H9 (cell line): ENCODE results near the gene COA8. TPM values are rescaled to one million over a fixed set of nuclear protein-coding genes. Genes with fewer than 3 reads are reported as not detected.

ENCODE experiments used
- DNase-seq: peaks from one replicate; pipeline ENCODE4 v3.0.0-alpha.2; 2017
- H2AFZ ChIP-seq: one replicate; pipeline ENCODE4 v1.6.1; 2013; ENCODE audit warnings: mild to moderate bottlenecking, low read length, control low read depth, moderate library complexity
- H2AK5ac ChIP-seq: 2 replicates; pipeline ENCODE4 v1.6.1; 2013; ENCODE audit warnings: low read length, control low read depth, mixed read lengths; ENCODE audit not compliant: insufficient read length
- H2BK120ac ChIP-seq: one replicate; pipeline ENCODE4 v1.6.1; 2013; ENCODE audit warnings: low read depth, mild to moderate bottlenecking, low read length, control low read depth, inconsistent platforms; ENCODE audit not compliant: poor library complexity, severe bottlenecking
- H2BK12ac ChIP-seq: 2 replicates; pipeline ENCODE4 v1.6.1; 2013; ENCODE audit warnings: low read length, control low read depth, mixed read lengths, low read depth; ENCODE audit not compliant: insufficient read length
- H2BK15ac ChIP-seq: 2 replicates; pipeline ENCODE4 v1.6.1; 2013; ENCODE audit warnings: low read depth, low read length, control low read depth
- H2BK20ac ChIP-seq: one replicate; pipeline ENCODE4 v1.6.1; 2013; ENCODE audit warnings: low read depth, mild to moderate bottlenecking, low read length, control low read depth, inconsistent platforms; ENCODE audit not compliant: poor library complexity, severe bottlenecking
- H2BK5ac ChIP-seq: 2 replicates; pipeline ENCODE4 v1.6.1; 2013; ENCODE audit warnings: low read length, control low read depth, mixed read lengths; ENCODE audit not compliant: insufficient read length
- H3K14ac ChIP-seq: 2 replicates; pipeline ENCODE4 v1.6.1; 2013; ENCODE audit warnings: low read length, control low read depth; ENCODE audit not compliant: insufficient read depth
- H3K18ac ChIP-seq: 2 replicates; pipeline ENCODE4 v1.6.1; 2013; ENCODE audit warnings: low read depth, mild to moderate bottlenecking, mixed read lengths, low read length, control low read depth; ENCODE audit not compliant: insufficient read length
- H3K23ac ChIP-seq: 2 replicates; pipeline ENCODE4 v1.6.1; 2013; ENCODE audit warnings: low read length, control low read depth, mixed read lengths, low read depth; ENCODE audit not compliant: insufficient read length
- H3K23me2 ChIP-seq: 2 replicates; pipeline ENCODE4 v1.6.1; 2013; ENCODE audit warnings: low read depth, mild to moderate bottlenecking, mixed read lengths, low read length, control low read depth; ENCODE audit not compliant: insufficient read length, poor library complexity, severe bottlenecking
- H3K27ac ChIP-seq: 2 replicates; pipeline ENCODE4 v1.5.1; 2013; ENCODE audit warnings: low read length, control low read depth, mixed read lengths, low read depth; ENCODE audit not compliant: insufficient read length
- H3K27me3 ChIP-seq: 2 replicates; pipeline ENCODE4 v1.6.1; 2013; ENCODE audit warnings: low read length, control low read depth, inconsistent platforms; ENCODE audit not compliant: insufficient read depth
- H3K4ac ChIP-seq: 2 replicates; pipeline ENCODE4 v1.6.1; 2013; ENCODE audit warnings: low read depth, mild to moderate bottlenecking, control low read depth, inconsistent platforms, low read length, moderate library complexity
- H3K4me1 ChIP-seq: 2 replicates; pipeline ENCODE4 v1.6.1; 2013; ENCODE audit warnings: low read length, control low read depth, inconsistent platforms; ENCODE audit not compliant: insufficient read depth
- H3K4me2 ChIP-seq: 2 replicates; pipeline ENCODE4 v1.6.1; 2013; ENCODE audit warnings: low read length, control low read depth, mixed read lengths; ENCODE audit not compliant: insufficient read length, insufficient read depth
- H3K56ac ChIP-seq: 2 replicates; pipeline ENCODE4 v1.6.1; 2013; ENCODE audit warnings: low read depth, mild to moderate bottlenecking, mixed read lengths, low read length, control low read depth; ENCODE audit not compliant: insufficient read length
- H3K79me1 ChIP-seq: 2 replicates; pipeline ENCODE4 v1.6.1; 2013; ENCODE audit warnings: low read depth, mild to moderate bottlenecking, moderate library complexity, low read length, control low read depth, inconsistent platforms; ENCODE audit not compliant: insufficient read depth, poor library complexity, severe bottlenecking
- H3K79me2 ChIP-seq: 2 replicates; pipeline ENCODE4 v1.6.1; 2013; ENCODE audit warnings: low read length, control low read depth, inconsistent platforms; ENCODE audit not compliant: insufficient read depth
- H3K9ac ChIP-seq: 2 replicates; pipeline ENCODE4 v1.6.1; 2013; ENCODE audit warnings: low read length, control low read depth, mixed read lengths; ENCODE audit not compliant: insufficient read length; ENCODE audit errors: extremely low read depth
- H3K9me3 ChIP-seq: one replicate; pipeline ENCODE4 v1.6.1; 2013; ENCODE audit warnings: low read depth, low read length, inconsistent platforms; ENCODE audit not compliant: control insufficient read depth
- H3T11ph ChIP-seq: one replicate; pipeline ENCODE4 v1.6.1; 2013; ENCODE audit warnings: mild to moderate bottlenecking, low read length, control low read depth, inconsistent platforms
- H4K20me1 ChIP-seq: one replicate; pipeline ENCODE4 v1.6.1; 2013; ENCODE audit not compliant: control insufficient read depth, insufficient read length, insufficient read depth
- H4K5ac ChIP-seq: 2 replicates; pipeline ENCODE4 v1.6.1; 2013; ENCODE audit warnings: low read depth, mild to moderate bottlenecking, mixed read lengths, low read length, control low read depth; ENCODE audit not compliant: insufficient read length
- H4K8ac ChIP-seq: replicated peaks from 2 replicates; pipeline ENCODE4 v1.6.1; 2013; ENCODE audit warnings: low read length, control low read depth, mixed read lengths, low read depth; ENCODE audit not compliant: insufficient read length
- H4K91ac ChIP-seq: 2 replicates; pipeline ENCODE4 v1.6.1; 2013; ENCODE audit warnings: low read depth, mild to moderate bottlenecking, moderate library complexity, mixed read lengths, low read length, control low read depth; ENCODE audit not compliant: insufficient read length
- H3K27ac Mint-ChIP-seq, 3 experiments: 2 replicates in 2 of 3; 3 replicates in 1 of 3; pipeline ENCODE4 v1.8.0; 2020 to 2021; ENCODE audit warnings: mixed read lengths in 3 of 3, mild to moderate bottlenecking in 1 of 3, moderate library complexity in 1 of 3
- H3K27me3 Mint-ChIP-seq: 2 replicates; pipeline ENCODE4 v1.8.0; 2021; ENCODE audit warnings: low read depth, mild to moderate bottlenecking, moderate library complexity, mixed read lengths
- H3K36me3 Mint-ChIP-seq, 3 experiments: 2 replicates in 2 of 3; 3 replicates in 1 of 3; pipeline ENCODE4 v1.8.0; 2020 to 2021; ENCODE audit warnings: low read depth in 3 of 3, mixed read lengths in 3 of 3; ENCODE audit not compliant: insufficient read depth in 1 of 3
- H3K4me1 Mint-ChIP-seq, 2 experiments: 2 replicates each; pipeline ENCODE4 v1.8.0; 2020; ENCODE audit warnings: mixed read lengths in 2 of 2
- H3K4me3 Mint-ChIP-seq, 2 experiments: 2 replicates in 1 of 2; 3 replicates in 1 of 2; pipeline ENCODE4 v1.8.0; 2020 to 2021; ENCODE audit warnings: mild to moderate bottlenecking in 2 of 2, mixed read lengths in 2 of 2, moderate library complexity in 1 of 2
- H3K9me3 Mint-ChIP-seq, 2 experiments: 2 replicates in 1 of 2; 3 replicates in 1 of 2; pipeline ENCODE4 v1.8.0; 2020; ENCODE audit warnings: mild to moderate bottlenecking in 2 of 2, mixed read lengths in 2 of 2, moderate library complexity in 1 of 2
- WGBS: extraction: QIAGEN DNeasy Blood & Tissue Kit; methylation state at CpG from one replicate; pipeline ENCODE4 v1.1.7; 2013; ENCODE audit warnings: missing lambda C conversion rate, low lambda C conversion rate, mixed read lengths; ENCODE audit not compliant: insufficient read length; ENCODE audit errors: extremely low coverage; 5-methylcytosine and 5-hydroxymethylcytosine counted together
- total RNA-seq: library from RNA; stranded (reverse); gene quantifications from 2 replicates; pipeline ENCODE4 v1.2.1, GENCODE V29; 2021
- TF ChIP-seq, protein P1 (sequence below): fragments of 200-600 bp; sonication (generic); conservative IDR thresholded peaks from 3 replicates; pipeline ENCODE4 v1.8.0; 2021; ENCODE audit warnings: antibody characterized with exemption, mild to moderate bottlenecking

COA8 gene
- total RNA-seq, 1 experiment from 2014 or later: 45.5 TPM

DNA sequence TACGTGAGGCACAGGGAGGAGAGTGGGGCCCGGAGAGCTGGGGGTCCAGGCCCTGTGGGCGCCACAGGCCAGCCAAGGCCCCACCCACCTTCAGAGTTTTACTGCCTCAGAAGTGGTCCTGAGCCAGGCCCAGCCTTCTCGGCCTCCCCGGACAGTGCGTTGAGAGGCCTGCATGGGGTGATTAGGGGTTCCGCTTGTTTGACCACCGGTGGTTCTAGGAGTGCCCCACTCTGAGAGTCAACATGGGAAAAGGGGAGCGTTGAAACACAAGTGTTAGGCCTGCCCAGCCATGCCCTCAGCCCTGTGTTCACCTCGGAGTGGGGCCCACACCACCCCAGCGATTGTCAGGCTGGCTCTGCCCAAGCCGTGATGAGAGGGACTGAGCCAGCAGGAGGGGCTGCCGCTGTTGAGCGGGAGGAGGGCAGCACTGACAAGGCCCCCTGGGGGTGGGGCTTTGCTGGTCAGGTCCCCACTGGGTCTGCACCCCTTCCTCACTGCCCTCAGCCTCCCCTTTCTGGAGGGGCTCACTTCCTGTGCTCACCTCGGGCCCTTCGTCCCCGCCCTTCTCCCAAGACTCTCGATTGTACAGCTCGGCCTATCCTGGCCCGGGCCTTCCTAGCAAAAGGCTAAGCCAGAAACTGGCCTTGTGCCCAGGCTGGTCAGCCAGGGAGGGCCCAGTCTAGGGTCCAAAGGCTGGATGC is 44.9 kb upstream of the COA8 start:
- Histone ChIP-seq H3K9ac (no peak overlapping the region), H3K14ac (no peak overlapping the region), H4K20me1 (peaks cover 3% of the 10 kb centered on the region), H3T11ph (no peak overlapping the region), H2AFZ (no peak overlapping the region), H2BK15ac (no peak overlapping the region), H3K23ac (no peak overlapping the region), H3K79me1 (no peaks in the 10 kb centered on the region), H2BK12ac (no peak overlapping the region), H3K23me2 (peaks cover 6% of the 10 kb centered on the region), H2BK120ac (no peak overlapping the region), H2BK20ac (no peak overlapping the region), H3K4ac (no peak overlapping the region), H3K4me1 (no peaks in the 10 kb centered on the region), H3K4me2 (no peak overlapping the region), H3K27ac (no peak overlapping the region), H3K27me3 (no peaks in the 10 kb centered on the region), H3K9me3 (no peaks in the 10 kb centered on the region), H4K91ac (no peak overlapping the region), H2BK5ac (no peak overlapping the region), H3K18ac (no peak overlapping the region), H4K8ac (no peak overlapping the region), H4K5ac (no peak overlapping the region), H3K56ac (no peak overlapping the region), H3K79me2 (no peaks in the 10 kb centered on the region), H2AK5ac (no peak overlapping the region)
- peaks cover 13 to 33% of the 10 kb centered on the region in 2 experiments for H3K4me1 Mint-ChIP-seq
- H3K27ac Mint-ChIP-seq: peak overlapping the region in 1 of 3 experiments; percentile 59; a peak in 1 of 7 replicates
- DNase-seq: no peak
- no peak overlapping the region for H3K4me3 Mint-ChIP-seq
- H3K36me3 Mint-ChIP-seq: peaks cover 9 to 15% (median 13%) of the 10 kb centered on the region in 3 experiments
- TF ChIP-seq, protein P1, sequence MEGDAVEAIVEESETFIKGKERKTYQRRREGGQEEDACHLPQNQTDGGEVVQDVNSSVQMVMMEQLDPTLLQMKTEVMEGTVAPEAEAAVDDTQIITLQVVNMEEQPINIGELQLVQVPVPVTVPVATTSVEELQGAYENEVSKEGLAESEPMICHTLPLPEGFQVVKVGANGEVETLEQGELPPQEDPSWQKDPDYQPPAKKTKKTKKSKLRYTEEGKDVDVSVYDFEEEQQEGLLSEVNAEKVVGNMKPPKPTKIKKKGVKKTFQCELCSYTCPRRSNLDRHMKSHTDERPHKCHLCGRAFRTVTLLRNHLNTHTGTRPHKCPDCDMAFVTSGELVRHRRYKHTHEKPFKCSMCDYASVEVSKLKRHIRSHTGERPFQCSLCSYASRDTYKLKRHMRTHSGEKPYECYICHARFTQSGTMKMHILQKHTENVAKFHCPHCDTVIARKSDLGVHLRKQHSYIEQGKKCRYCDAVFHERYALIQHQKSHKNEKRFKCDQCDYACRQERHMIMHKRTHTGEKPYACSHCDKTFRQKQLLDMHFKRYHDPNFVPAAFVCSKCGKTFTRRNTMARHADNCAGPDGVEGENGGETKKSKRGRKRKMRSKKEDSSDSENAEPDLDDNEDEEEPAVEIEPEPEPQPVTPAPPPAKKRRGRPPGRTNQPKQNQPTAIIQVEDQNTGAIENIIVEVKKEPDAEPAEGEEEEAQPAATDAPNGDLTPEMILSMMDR: no peak
- H3K27me3 Mint-ChIP-seq: no peaks in the 10 kb centered on the region; the same call in 1 of the 2 replicates
- WGBS: no CpG with 5 or more reads among the region's 20 CpGs
- no peaks in the 10 kb centered on the region for H3K9me3 Mint-ChIP-seq
